Thyroid gland (tissue), 4 donors: ENCODE data around the gene TLR3.

Experiments used
- CTCF ChIP-seq, 6 experiments: fragments of 200-600 bp in 3 of 6; fragments of 450-650 bp in 3 of 6; sonication (generic) in 3 of 6; IDR thresholded peaks; one replicate each; pipeline ENCODE4 v1.5.1; 2016 to 2019; ENCODE audit warnings: antibody characterized with exemption in 6 of 6, mild to moderate bottlenecking in 2 of 6, inconsistent platforms in 1 of 6, moderate library complexity in 1 of 6
- POLR2A ChIP-seq, 2 donors: fragments of 450-650 bp; IDR thresholded peaks; one replicate each; pipeline ENCODE4 v1.6.1; 2017; ENCODE audit warnings: antibody characterized with exemption in 2 of 2, mild to moderate bottlenecking in 2 of 2, moderate library complexity in 1 of 2

DNA sequence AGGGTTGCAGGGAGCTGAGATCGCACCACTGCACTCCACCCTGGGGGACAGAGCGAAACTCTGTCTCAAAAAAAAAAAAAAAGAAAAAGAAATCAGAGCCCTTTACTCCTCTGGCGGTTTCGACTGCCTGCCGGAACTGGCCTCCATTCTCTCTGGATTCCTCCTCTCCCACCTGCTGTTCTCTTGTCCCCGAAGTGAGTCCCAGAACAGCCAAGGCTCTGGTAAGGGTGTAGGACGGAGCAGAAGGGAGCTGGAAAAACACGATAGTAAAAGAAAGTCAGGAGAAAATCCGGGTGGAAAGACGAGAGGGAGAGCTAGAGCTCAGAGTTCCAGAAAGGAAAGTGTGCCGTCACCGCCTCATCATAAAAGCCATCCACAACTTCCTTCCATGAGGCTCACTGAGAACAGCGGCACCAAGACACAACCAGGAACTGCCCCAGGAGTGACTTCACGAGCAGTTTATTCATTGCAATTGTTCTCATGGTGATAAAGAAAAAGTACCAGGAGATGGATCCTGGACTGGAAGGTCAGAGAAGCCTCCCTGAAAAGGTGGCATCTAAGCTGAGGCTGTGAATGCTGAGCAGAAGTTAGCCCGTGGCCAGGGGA is 12.3 kb downstream of the TLR3 start:
- TF ChIP-seq CTCF (IDR thresholded peaks at IDR 0.05) (no peak), POLR2A (IDR thresholded peaks at IDR 0.05) (no peak)
